SK-N-SH (cell line): ENCODE results near the gene KDSR. TPM values are rescaled to one million over a fixed set of nuclear protein-coding genes. Genes with fewer than 3 reads are reported as not detected.

ENCODE experiments used
- CTCF ChIA-PET: fragments of 300-600, 350-600 bp; formaldehyde crosslinking; extraction: SDS; loops from one replicate; lab custom pipeline; 2021; lab: Yijun Ruan, JAX
- POLR2A ChIA-PET: fragments of 350-600 bp; sonication (Branson Sonifier 250); formaldehyde crosslinking; extraction: SDS; loops from one replicate; lab custom pipeline; 2020; ENCODE audit warnings: antibody characterized with exemption, inconsistent platforms; lab: Yijun Ruan, JAX
- DNase-seq: peaks from one replicate; pipeline ENCODE4 v3.0.0; 2012
- H2AFZ ChIP-seq: fragments of 200-600 bp; sonication (generic); 2 replicates; pipeline ENCODE4 v1.8.1; 2016; ENCODE audit warnings: antibody characterized with exemption, mild to moderate bottlenecking, low read depth
- H3F3A ChIP-seq: fragments of 200-600 bp; sonication (generic); replicated peaks from 2 replicates; pipeline ENCODE3; 2016; ENCODE audit warnings: antibody characterized with exemption, mild to moderate bottlenecking; ENCODE audit not compliant: insufficient read depth
- H3K27ac ChIP-seq, 2 experiments: fragments of 200-500 bp in 1 of 2; fragments of 200-600 bp in 1 of 2; sonication (Bioruptor generic) in 1 of 2; sonication (generic), shearing (Covaris generic) in 1 of 2; 2 replicates each; pipeline versions ENCODE4 v1.5.1 to v1.6.1; 2014 to 2016; ENCODE audit warnings: low read depth in 2 of 2, inconsistent platforms in 1 of 2, low read length in 1 of 2, mild to moderate bottlenecking in 1 of 2, mixed read lengths in 1 of 2
- H3K27me3 ChIP-seq: fragments of 200-600 bp; sonication (generic), shearing (Covaris generic); 2 replicates; pipeline ENCODE4 v1.6.1; 2016; ENCODE audit warnings: mixed run types; ENCODE audit not compliant: insufficient read depth
- H3K36me3 ChIP-seq, 2 experiments: fragments of 200-500 bp in 1 of 2; fragments of 200-600 bp in 1 of 2; sonication (Bioruptor generic) in 1 of 2; sonication (generic) in 1 of 2; replicated peaks in 1 of 2; 2 replicates each; pipeline versions ENCODE3 to v1.5.1; 2014 to 2016; ENCODE audit warnings: low read length in 1 of 2, mild to moderate bottlenecking in 1 of 2; ENCODE audit not compliant: insufficient read depth in 2 of 2, control insufficient read depth in 1 of 2
- H3K4me1 ChIP-seq, 2 experiments: fragments of 200-500 bp in 1 of 2; fragments of 200-600 bp in 1 of 2; sonication (Bioruptor generic) in 1 of 2; sonication (generic), shearing (Covaris generic) in 1 of 2; 2 replicates each; pipeline versions ENCODE4 v1.5.1 to v1.6.1; 2014 to 2016; ENCODE audit warnings: low read depth in 1 of 2, low read length in 1 of 2, mixed run types in 1 of 2; ENCODE audit not compliant: insufficient read depth in 2 of 2, control insufficient read depth in 1 of 2
- H3K4me2 ChIP-seq: fragments of 200-600 bp; sonication (generic), shearing (Covaris generic); 2 replicates; pipeline ENCODE4 v1.6.1; 2017; ENCODE audit warnings: mixed run types
- H3K4me3 ChIP-seq, 2 experiments: fragments of 200-500 bp in 1 of 2; fragments of 200-600 bp in 1 of 2; sonication (Bioruptor generic) in 1 of 2; sonication (generic), shearing (Covaris generic) in 1 of 2; 2 replicates each; pipeline versions ENCODE4 v1.5.1 to v1.8.1; 2014 to 2016; ENCODE audit warnings: low read depth in 2 of 2, inconsistent platforms in 1 of 2, low read length in 1 of 2, mild to moderate bottlenecking in 1 of 2, mixed read lengths in 1 of 2, moderate library complexity in 1 of 2
- H3K79me2 ChIP-seq: fragments of 200-600 bp; sonication (generic); 2 replicates; pipeline ENCODE4 v1.8.1; 2017; ENCODE audit warnings: mild to moderate bottlenecking; ENCODE audit not compliant: insufficient read depth
- H3K9ac ChIP-seq: fragments of 200-600 bp; sonication (generic); 2 replicates; pipeline ENCODE4 v1.6.1; 2017; ENCODE audit warnings: mixed run types
- H3K9me2 ChIP-seq: fragments of 200-600 bp; sonication (generic); 2 replicates; pipeline ENCODE4 v1.6.1; 2017; ENCODE audit warnings: mixed run types
- H3K9me3 ChIP-seq: fragments of 200-600 bp; sonication (generic); 2 replicates; pipeline ENCODE4 v1.6.1; 2017; ENCODE audit warnings: mixed run types, mild to moderate bottlenecking, moderate library complexity
- H4K20me1 ChIP-seq: fragments of 200-600 bp; sonication (generic); 2 replicates; pipeline ENCODE4 v1.6.1; 2017; ENCODE audit warnings: mild to moderate bottlenecking, mixed run types; ENCODE audit not compliant: insufficient read depth
- FOSL2 ChIP-seq: IDR thresholded peaks from 2 replicates; pipeline ENCODE4 v1.4.0; 2012; ENCODE audit warnings: low read depth, mild to moderate bottlenecking, moderate library complexity, borderline replicate concordance
- FOXJ3 ChIP-seq: sonication (generic); formaldehyde crosslinking; IDR thresholded peaks from 2 replicates; pipeline ENCODE4 v1.5.1; 2020; ENCODE audit warnings: mild to moderate bottlenecking, missing genetic modification reagents
- FOXM1 ChIP-seq: IDR thresholded peaks from 2 replicates; pipeline ENCODE4 v1.4.0; 2012; ENCODE audit warnings: low read depth, mild to moderate bottlenecking
- GABPA ChIP-seq: IDR thresholded peaks from 2 replicates; pipeline ENCODE4 v1.4.0; 2012; ENCODE audit warnings: low read depth, mild to moderate bottlenecking
- JUND ChIP-seq: IDR thresholded peaks from 2 replicates; pipeline ENCODE4 v1.4.0; 2012
- NFIC ChIP-seq: IDR thresholded peaks from 2 replicates; pipeline ENCODE4 v1.4.0; 2012; ENCODE audit warnings: borderline replicate concordance
- NRF1 ChIP-seq: IDR thresholded peaks from 2 replicates; pipeline ENCODE4 v1.6.1; 2012; ENCODE audit warnings: low read depth, mild to moderate bottlenecking, low read length
- RAD21 ChIP-seq: IDR thresholded peaks from 2 replicates; pipeline ENCODE4 v1.6.1; 2012; ENCODE audit warnings: mild to moderate bottlenecking, low read length
- RCOR1 ChIP-seq: fragments of 150-350 bp; IDR thresholded peaks from 2 replicates; pipeline ENCODE4 v1.6.1; 2017; ENCODE audit warnings: antibody characterized with exemption, low read length
- RFX5 ChIP-seq: IDR thresholded peaks from 2 replicates; pipeline ENCODE4 v1.6.1; 2012; ENCODE audit warnings: mild to moderate bottlenecking, improper control_type of control experiment, low read length
- SMC3 ChIP-seq: IDR thresholded peaks from 2 replicates; pipeline ENCODE4 v1.6.1; 2012; ENCODE audit warnings: low read depth, low read length, improper control_type of control experiment
- USF1 ChIP-seq: IDR thresholded peaks from 2 replicates; pipeline ENCODE4 v1.4.0; 2012; ENCODE audit warnings: low read depth, borderline replicate concordance
- YY1 ChIP-seq: IDR thresholded peaks from 2 replicates; pipeline ENCODE4 v1.4.0; 2012; ENCODE audit warnings: low read depth, mild to moderate bottlenecking
- ZBTB33 ChIP-seq: IDR thresholded peaks from 2 replicates; pipeline ENCODE4 v1.4.0; 2012; ENCODE audit warnings: low read depth, borderline replicate concordance
- WGBS: methylation state at CpG from one replicate; pipeline ENCODE4 v1.1.6; 2017; ENCODE audit warnings: low lambda C conversion rate; 5-methylcytosine and 5-hydroxymethylcytosine counted together
- polyA plus RNA-seq, 3 experiments: library from polyadenylated mRNA; depleted of rRNA; stranded (reverse); fragments of >200 nt; gene quantifications; 2 replicates each; pipeline ENCODE4 v1.2.3, GENCODE V29; 2012
- TF ChIP-seq, protein P1 (sequence below): IDR thresholded peaks from 2 replicates; pipeline ENCODE4 v1.6.1; 2012; ENCODE audit warnings: mild to moderate bottlenecking, low read depth, low read length, moderate library complexity
- TF ChIP-seq, protein P2 (sequence below): fragments of 150-350 bp; IDR thresholded peaks from 2 replicates; pipeline ENCODE4 v1.6.1; 2017; ENCODE audit warnings: antibody characterized with exemption, low read length, low read depth, borderline replicate concordance

Gene KDSR
- polyA plus RNA-seq, 1 of the 3 experiments (the other 2 are of a cell fraction) = 22.3 TPM

DNA sequence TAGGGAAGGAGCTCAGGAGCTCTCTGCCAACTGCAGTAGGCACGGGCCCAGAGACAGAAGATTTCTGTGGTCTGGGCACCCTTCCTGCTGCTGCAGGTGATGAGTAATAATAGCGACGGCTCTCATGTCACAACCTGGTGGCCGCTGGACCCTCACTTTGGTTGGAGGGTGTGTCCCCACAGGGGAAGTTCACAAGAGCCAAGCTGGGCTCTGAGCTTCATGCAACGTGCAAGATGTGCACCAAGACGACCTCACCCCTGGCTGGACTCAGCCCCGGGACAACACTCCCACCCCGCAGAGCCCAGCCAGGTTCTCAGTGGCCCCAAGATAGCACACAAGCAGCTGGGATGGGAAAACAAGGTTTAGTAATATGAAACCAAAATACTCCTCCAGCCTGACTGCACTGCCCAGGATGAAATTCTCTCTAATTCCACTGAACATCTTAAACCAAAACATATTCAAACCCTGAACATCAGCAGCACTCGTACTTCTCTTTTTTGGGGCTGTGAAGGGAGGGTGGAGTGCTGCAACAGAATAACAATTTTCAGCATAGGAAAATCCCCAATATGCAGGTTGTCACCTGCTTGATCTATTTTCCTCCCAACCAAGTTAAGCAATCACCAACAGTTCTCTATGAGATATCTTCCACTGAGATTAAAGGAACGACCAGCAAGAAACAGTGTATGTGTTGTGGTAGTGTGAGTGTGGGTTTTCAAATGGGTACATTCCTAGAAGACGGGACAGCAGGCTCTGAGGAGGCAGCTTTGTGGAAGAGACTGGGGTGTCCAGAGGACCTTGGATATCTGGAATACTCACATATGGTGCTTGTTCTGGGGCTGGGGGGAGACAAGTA lies 73.9 kb downstream of the KDSR start:
- Histone ChIP-seq H4K20me1 (no peaks in the 10 kb centered on the region), H3K27ac (no peak overlapping the region), H3K4me3 (no peak overlapping the region), H3K9me3 (no peaks in the 10 kb centered on the region), H3K4me2 (no peak overlapping the region), H3K79me2 (no peaks in the 10 kb centered on the region), H3K9ac (no peak overlapping the region), H3K27me3 (no peaks in the 10 kb centered on the region), H3F3A (no peaks in the 10 kb centered on the region), H2AFZ (no peak overlapping the region), H3K9me2 (no peaks in the 10 kb centered on the region), H3K4me1 (no peaks in the 10 kb centered on the region; a peak in 1 of 4 replicates), H3K36me3 (no peaks in the 10 kb centered on the region)
- DNase-seq = no peak
- WGBS = 71% methylated on average over 11 of the region's 11 CpGs
- ChIA-PET POLR2A (no interaction called here), CTCF (interaction anchor here (0.6 to 2.1 kb wide), 4 partner anchors 20 to 426 kb away, joined by 3 to 6 read pairs (median 4); no protein-coding TSS in a partner anchor)
- no peak for TF ChIP-seq NFIC
- no peak for TF ChIP-seq JUND
- no peak for TF ChIP-seq USF1
- TF ChIP-seq, protein P1, sequence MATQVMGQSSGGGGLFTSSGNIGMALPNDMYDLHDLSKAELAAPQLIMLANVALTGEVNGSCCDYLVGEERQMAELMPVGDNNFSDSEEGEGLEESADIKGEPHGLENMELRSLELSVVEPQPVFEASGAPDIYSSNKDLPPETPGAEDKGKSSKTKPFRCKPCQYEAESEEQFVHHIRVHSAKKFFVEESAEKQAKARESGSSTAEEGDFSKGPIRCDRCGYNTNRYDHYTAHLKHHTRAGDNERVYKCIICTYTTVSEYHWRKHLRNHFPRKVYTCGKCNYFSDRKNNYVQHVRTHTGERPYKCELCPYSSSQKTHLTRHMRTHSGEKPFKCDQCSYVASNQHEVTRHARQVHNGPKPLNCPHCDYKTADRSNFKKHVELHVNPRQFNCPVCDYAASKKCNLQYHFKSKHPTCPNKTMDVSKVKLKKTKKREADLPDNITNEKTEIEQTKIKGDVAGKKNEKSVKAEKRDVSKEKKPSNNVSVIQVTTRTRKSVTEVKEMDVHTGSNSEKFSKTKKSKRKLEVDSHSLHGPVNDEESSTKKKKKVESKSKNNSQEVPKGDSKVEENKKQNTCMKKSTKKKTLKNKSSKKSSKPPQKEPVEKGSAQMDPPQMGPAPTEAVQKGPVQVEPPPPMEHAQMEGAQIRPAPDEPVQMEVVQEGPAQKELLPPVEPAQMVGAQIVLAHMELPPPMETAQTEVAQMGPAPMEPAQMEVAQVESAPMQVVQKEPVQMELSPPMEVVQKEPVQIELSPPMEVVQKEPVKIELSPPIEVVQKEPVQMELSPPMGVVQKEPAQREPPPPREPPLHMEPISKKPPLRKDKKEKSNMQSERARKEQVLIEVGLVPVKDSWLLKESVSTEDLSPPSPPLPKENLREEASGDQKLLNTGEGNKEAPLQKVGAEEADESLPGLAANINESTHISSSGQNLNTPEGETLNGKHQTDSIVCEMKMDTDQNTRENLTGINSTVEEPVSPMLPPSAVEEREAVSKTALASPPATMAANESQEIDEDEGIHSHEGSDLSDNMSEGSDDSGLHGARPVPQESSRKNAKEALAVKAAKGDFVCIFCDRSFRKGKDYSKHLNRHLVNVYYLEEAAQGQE = no peak
- TF ChIP-seq ZBTB33 = no peak

DNA sequence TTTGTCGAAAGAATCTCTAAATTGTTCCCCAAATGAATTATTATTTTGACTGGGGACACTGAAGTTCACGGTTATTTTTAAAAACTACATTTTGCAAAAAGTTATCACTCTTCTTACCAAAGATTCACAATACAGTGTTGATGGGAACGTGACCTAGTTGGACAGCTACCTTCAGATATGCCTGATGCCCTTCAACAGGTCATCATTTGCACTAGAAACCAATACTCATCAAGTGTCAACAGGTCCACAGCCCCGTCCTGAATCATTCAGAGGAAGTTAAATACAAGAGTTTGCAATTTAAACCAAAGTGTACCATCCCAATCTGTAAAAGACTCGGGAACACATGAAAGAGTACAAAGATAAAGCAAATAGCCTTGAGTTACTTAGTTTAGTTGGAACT lies 75.7 kb downstream of the KDSR start:
- H3K9ac ChIP-seq = no peak overlapping the region
- no peak overlapping the region for H2AFZ ChIP-seq
- no peak overlapping the region for H3K27ac ChIP-seq
- DNase-seq = no peak
- H3F3A ChIP-seq = no peaks in the 10 kb centered on the region
- no peaks in the 10 kb centered on the region for H3K9me3 ChIP-seq
- no peaks in the 10 kb centered on the region for H3K9me2 ChIP-seq
- CTCF ChIA-PET = interaction anchor here (0.8 kb wide), 1 partner anchor 17 kb away, joined by 3 read pairs; no protein-coding TSS in a partner anchor
- POLR2A ChIA-PET = no interaction called here
- H3K36me3 ChIP-seq = no peaks in the 10 kb centered on the region
- no peaks in the 10 kb centered on the region for H3K4me1 ChIP-seq
- no peak overlapping the region for H3K4me3 ChIP-seq
- no peak overlapping the region for H3K4me2 ChIP-seq
- no peaks in the 10 kb centered on the region for H4K20me1 ChIP-seq
- no peaks in the 10 kb centered on the region for H3K27me3 ChIP-seq
- no peaks in the 10 kb centered on the region for H3K79me2 ChIP-seq
- WGBS = 87% methylated on average over 5 of the region's 5 CpGs
- TF ChIP-seq SMC3 (no peak), RCOR1 (no peak), YY1 (no peak), GABPA (no peak), RAD21 (no peak), FOSL2 (no peak), FOXJ3 (CRISPR knock-in tag) (no peak), RFX5 (no peak), FOXM1 (no peak), NRF1 (no peak)
- TF ChIP-seq, protein P2, sequence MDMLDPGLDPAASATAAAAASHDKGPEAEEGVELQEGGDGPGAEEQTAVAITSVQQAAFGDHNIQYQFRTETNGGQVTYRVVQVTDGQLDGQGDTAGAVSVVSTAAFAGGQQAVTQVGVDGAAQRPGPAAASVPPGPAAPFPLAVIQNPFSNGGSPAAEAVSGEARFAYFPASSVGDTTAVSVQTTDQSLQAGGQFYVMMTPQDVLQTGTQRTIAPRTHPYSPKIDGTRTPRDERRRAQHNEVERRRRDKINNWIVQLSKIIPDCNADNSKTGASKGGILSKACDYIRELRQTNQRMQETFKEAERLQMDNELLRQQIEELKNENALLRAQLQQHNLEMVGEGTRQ = no peak
- TF ChIP-seq, protein P1 = no peak
